Measurements from ENCODE around the gene PHLDA3. TPM values are rescaled to one million over a fixed set of nuclear protein-coding genes. Genes with fewer than 3 reads are reported as not detected.
A peak's percentile ranks its signal among the peaks of the same experiment; 100 is the strongest.

PHLDA3 gene
- total RNA-seq, 1 experiment from 2014 or later: 22.1 TPM

GRCh38 chr1:201456499-201457309, 12.3 kb downstream of the PHLDA3 start:
- CTCF ChIA-PET: interaction anchor here (0.8 to 2.0 kb wide), 5 partner anchors 9 to 57 kb away, joined by 3 to 8 read pairs (median 4); partner anchors contain the start of gene PHLDA3
- Histone ChIP-seq H3K27me3 (ENCODE audit: insufficient read depth, low read length) (no peaks in the 10 kb centered on the region), H4K20me1 (ENCODE audit: insufficient read depth) (no peaks in the 10 kb centered on the region), H3K27ac (ENCODE audit: low read depth, low read length) (no peak overlapping the region), H3K4me3 (replicated peaks in 1 of 2; ENCODE audit: low read depth in 1 of 2, low read length in 2 of 2) (no peak overlapping the region), H3K9ac (ENCODE audit: low read length) (no peak overlapping the region; the same call in 1 of the 2 replicates), H2AFZ (ENCODE audit: low read depth, low read length, poor library complexity, severe bottlenecking) (peak overlapping the region; percentile 30), H3K4me2 (ENCODE audit: low read length) (peak overlapping the region; percentile 46), H3K9me3 (ENCODE audit: control insufficient read depth in 1 of 2, insufficient read depth in 1 of 2, low read depth in 1 of 2, low read length in 2 of 2) (no peaks in the 10 kb centered on the region), H3K9me2 (ENCODE audit: insufficient read depth) (no peaks in the 10 kb centered on the region), H3K36me3 (ENCODE audit: control insufficient read depth in 1 of 2, insufficient read depth in 2 of 2, low read length in 2 of 2) (no peaks in the 10 kb centered on the region), H3K4me1 (ENCODE audit: control insufficient read depth in 1 of 2, insufficient read depth in 2 of 2, low read length in 2 of 2) (peaks cover 26 to 49% of the 10 kb centered on the region in 2 experiments), H3K79me2 (ENCODE audit: insufficient read depth, low read length) (no peaks in the 10 kb centered on the region)
- intact Hi-C loops (cut with micrococcal nuclease): no loop called here
- POLR2A ChIA-PET: interaction anchor here (1.8 kb wide), 1 partner anchor 50 kb away, joined by 3 read pairs; the partner anchor contains the start of gene CSRP1
- BruUV-seq (replicated peaks): no TSS peak
- RAD21 ChIA-PET (ENCODE audit: low non-redundant PET in 1 of 2, low total read pairs in 2 of 2, uncharacterized antibody in 2 of 2, unreplicated experiment in 2 of 2): no interaction called here
- DNase-seq (ENCODE audit: low read depth, low spot score) (no peak), ATAC-seq (no peak)
- TF ChIP-seq CBX3 (IDR thresholded peaks at IDR 0.05; ENCODE audit: low read depth): no peak
- TF ChIP-seq MAX (IDR thresholded peaks at IDR 0.05): no peak
- TF ChIP-seq CTCF (IDR thresholded peaks at IDR 0.05 in 2 of 3, conservative IDR thresholded peaks at IDR 0.05 in 1 of 3; ENCODE audit: borderline replicate concordance in 1 of 3, insufficient read depth in 1 of 3, low read depth in 2 of 3, low read length in 2 of 3): no peak
- TF ChIP-seq ZNF274 (IDR thresholded peaks at IDR 0.05; ENCODE audit: low read depth, low read length): no peak
- no peak for TF ChIP-seq JUND (IDR thresholded peaks at IDR 0.05)
- no peak for TF ChIP-seq EZH2phosphoT487 (IDR thresholded peaks at IDR 0.05; ENCODE audit: borderline replicate concordance)
- TF ChIP-seq FOSL1 (IDR thresholded peaks at IDR 0.05; ENCODE audit: low read depth): no peak
- no peak for TF ChIP-seq POLR2A (IDR thresholded peaks at IDR 0.05; ENCODE audit: borderline replicate concordance, extremely low read depth, insufficient read depth, insufficient read length)
- TF ChIP-seq YY1 (IDR thresholded peaks at IDR 0.05; ENCODE audit: extremely low read depth, insufficient replicate concordance, low read depth, low read length): no peak
- no peak for TF ChIP-seq ZFX (IDR thresholded peaks at IDR 0.05)
- no peak for TF ChIP-seq SRF (IDR thresholded peaks at IDR 0.05; ENCODE audit: low read depth)
- TF ChIP-seq ZBTB33 (IDR thresholded peaks at IDR 0.05; ENCODE audit: extremely low read depth, insufficient replicate concordance, low read length): no peak
- TF ChIP-seq TCF7L2 (IDR thresholded peaks at IDR 0.05; ENCODE audit: borderline replicate concordance, extremely low read depth, insufficient read depth, insufficient read length): no peak
- TF ChIP-seq SIN3A (IDR thresholded peaks at IDR 0.05; ENCODE audit: low read depth): no peak
- no peak for TF ChIP-seq RAD21 (IDR thresholded peaks at IDR 0.05; ENCODE audit: low read depth)
- no peak for TF ChIP-seq ELF1 (IDR thresholded peaks at IDR 0.05; ENCODE audit: borderline replicate concordance, low read depth)
- TF ChIP-seq SP1 (IDR thresholded peaks at IDR 0.05; ENCODE audit: low read depth): no peak
- no peak for TF ChIP-seq CEBPB (IDR thresholded peaks at IDR 0.05; ENCODE audit: low read depth)
- TF ChIP-seq EZH2 (IDR thresholded peaks at IDR 0.05): no peak
